ENCODE results near the gene WRNIP1. TPM values are rescaled to one million over a fixed set of nuclear protein-coding genes. Genes with fewer than 3 reads are reported as not detected.

The WRNIP1 gene
- total and polyA plus RNA-seq, 2 of the 4 experiments (the other 2 are of a cell fraction) = 43.7 to 47.1 TPM

DNA sequence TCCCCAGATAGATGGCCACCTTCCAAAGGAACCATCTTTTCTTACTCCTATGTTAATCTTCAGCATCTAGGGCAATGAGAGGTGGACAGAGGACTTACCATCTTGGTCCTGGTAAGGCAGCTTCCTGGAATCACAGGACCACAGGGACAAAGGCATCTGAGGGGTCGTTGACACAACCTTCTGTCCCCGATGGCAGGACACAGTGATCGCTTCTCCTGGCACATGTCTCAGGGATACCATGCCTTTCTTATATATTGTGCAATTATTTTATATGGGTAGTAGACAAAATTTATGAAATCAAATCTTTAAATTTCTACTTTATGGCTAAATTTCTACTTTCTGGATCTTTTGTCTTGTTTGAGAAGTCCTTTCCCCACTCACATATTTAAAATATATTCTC, 56.4 kb downstream of the WRNIP1 start:
- CTCF ChIA-PET = interaction anchor here (0.7 kb wide), 1 partner anchor 19 kb away, joined by 3 read pairs; no protein-coding TSS in a partner anchor
- WGBS, 2 experiments (ENCODE audit: extremely low coverage in 2 of 2, insufficient read length in 1 of 2) = no CpG with 5 or more reads among the region's 3 CpGs
- POLR2A ChIA-PET (ENCODE audit: unreplicated experiment) = no interaction called here

More for the DNA sequence above, 56.4 kb downstream of the WRNIP1 start:
- in situ Hi-C loops (cut with MboI; ENCODE audit: low sequenced_read_pairs) = no loop called here
- no peak overlapping the region for H3K18ac ChIP-seq (ENCODE audit: low read depth, low read length)
- no peak overlapping the region for H3K23ac ChIP-seq (ENCODE audit: low read depth, low read length)
- H4K20me1 ChIP-seq (ENCODE audit: insufficient read depth, low read length) = no peaks in the 10 kb centered on the region
- H3K9me3 ChIP-seq (ENCODE audit: control insufficient read depth, insufficient read depth, low read length) = no peaks in the 10 kb centered on the region
- no peak overlapping the region for H3K9ac ChIP-seq (ENCODE audit: low read depth, low read length)
- H3K79me1 ChIP-seq (ENCODE audit: low read depth in 1 of 2, low read length in 2 of 2) = peaks cover 5 to 13% of the 10 kb centered on the region in 2 experiments; a peak in 3 of 4 replicates
- BruUV-seq (replicated peaks) = no TSS peak
- no peak overlapping the region for H4K91ac ChIP-seq (ENCODE audit: insufficient read depth, low read depth, low read length)
- H3K36me3 ChIP-seq (ENCODE audit: control insufficient read depth, insufficient read depth, low read length) = no peaks in the 10 kb centered on the region
- H3K4ac ChIP-seq (ENCODE audit: low read depth, low read length) = no peak overlapping the region
- no peak for DNase-seq
- no peaks in the 10 kb centered on the region for H3K27me3 ChIP-seq (ENCODE audit: control insufficient read depth, insufficient read depth, low read length)
- H3K14ac ChIP-seq (replicated peaks; ENCODE audit: low read depth, low read length) = no peak overlapping the region
- no peak overlapping the region for H2BK20ac ChIP-seq (ENCODE audit: low read depth, low read length)
- TF ChIP-seq CHD1 (IDR thresholded peaks at IDR 0.05; ENCODE audit: low read depth, low read length) = no peak
- TF ChIP-seq SMC3 (IDR thresholded peaks at IDR 0.05; ENCODE audit: low read depth, low read length) = no peak
- 0 out of 2 replicates have a peak, but pooled peaks have one; percentile 15 for TF ChIP-seq CEBPB (IDR thresholded peaks at IDR 0.05; ENCODE audit: low read depth, low read length)
- TF ChIP-seq, protein P1, sequence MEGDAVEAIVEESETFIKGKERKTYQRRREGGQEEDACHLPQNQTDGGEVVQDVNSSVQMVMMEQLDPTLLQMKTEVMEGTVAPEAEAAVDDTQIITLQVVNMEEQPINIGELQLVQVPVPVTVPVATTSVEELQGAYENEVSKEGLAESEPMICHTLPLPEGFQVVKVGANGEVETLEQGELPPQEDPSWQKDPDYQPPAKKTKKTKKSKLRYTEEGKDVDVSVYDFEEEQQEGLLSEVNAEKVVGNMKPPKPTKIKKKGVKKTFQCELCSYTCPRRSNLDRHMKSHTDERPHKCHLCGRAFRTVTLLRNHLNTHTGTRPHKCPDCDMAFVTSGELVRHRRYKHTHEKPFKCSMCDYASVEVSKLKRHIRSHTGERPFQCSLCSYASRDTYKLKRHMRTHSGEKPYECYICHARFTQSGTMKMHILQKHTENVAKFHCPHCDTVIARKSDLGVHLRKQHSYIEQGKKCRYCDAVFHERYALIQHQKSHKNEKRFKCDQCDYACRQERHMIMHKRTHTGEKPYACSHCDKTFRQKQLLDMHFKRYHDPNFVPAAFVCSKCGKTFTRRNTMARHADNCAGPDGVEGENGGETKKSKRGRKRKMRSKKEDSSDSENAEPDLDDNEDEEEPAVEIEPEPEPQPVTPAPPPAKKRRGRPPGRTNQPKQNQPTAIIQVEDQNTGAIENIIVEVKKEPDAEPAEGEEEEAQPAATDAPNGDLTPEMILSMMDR (conservative IDR thresholded peaks at IDR 0.05; ENCODE audit: low read depth, low read length) = no peak
- dilution Hi-C loops (cut with HindIII; ENCODE audit: low sequenced_read_pairs, unreplicated experiment) = no loop called here
- no peak overlapping the region for H2BK15ac ChIP-seq (ENCODE audit: low read depth, low read length)
- no peak for ATAC-seq (ENCODE audit: low read depth)
- no peak overlapping the region for H3K27ac ChIP-seq (ENCODE audit: insufficient read depth, low read length)
- H2AFZ ChIP-seq (replicated peaks; ENCODE audit: low read length, poor library complexity) = no peak overlapping the region
- H3K4me2 ChIP-seq (ENCODE audit: low read depth, low read length) = no peak overlapping the region
- no peak overlapping the region for H4K5ac ChIP-seq (ENCODE audit: low read depth, low read length)
- no peak overlapping the region for H2BK120ac ChIP-seq (ENCODE audit: low read depth, low read length)
- no peak overlapping the region for H2AK9ac ChIP-seq (replicated peaks; ENCODE audit: low read depth, low read length, poor library complexity)
- no peak overlapping the region for H3K56ac ChIP-seq (ENCODE audit: extremely low read depth, insufficient read depth, low read length)
- intact Hi-C loops (cut with micrococcal nuclease) = no loop called here
- H3K9me1 ChIP-seq (ENCODE audit: insufficient read depth, low read length) = peaks cover 8% of the 10 kb centered on the region
- H3K4me1 ChIP-seq (ENCODE audit: control insufficient read depth, insufficient read depth, low read length) = peaks cover 8% of the 10 kb centered on the region
- H3K4me3 ChIP-seq (ENCODE audit: insufficient read depth, low read depth, low read length) = no peak overlapping the region
- 0 out of 2 replicates have a peak overlapping the region, but pooled peaks have one; percentile 55 for H2AK5ac ChIP-seq (ENCODE audit: low read depth, low read length)
- H4K8ac ChIP-seq (ENCODE audit: low read depth in 2 of 2, low read length in 2 of 2) = no peak overlapping the region
- no peak overlapping the region for H2BK5ac ChIP-seq (ENCODE audit: low read depth, low read length, poor library complexity, severe bottlenecking)

Data from IMR-90 (cell line).